ENCODE data around the gene ME3. TPM values are rescaled to one million over a fixed set of nuclear protein-coding genes. Genes with fewer than 3 reads are reported as not detected.

The ME3 gene
- polyA plus RNA-seq, 2 of the 4 experiments (the other 2 are of a cell fraction) = 19.7 to 22.3 TPM

- peak in 1 of 2 experiments; percentile 32 for DNase-seq (ENCODE audit: low read depth in 1 of 2, low spot score in 1 of 2)
Observed at GRCh38 chr11:86408845-86409244, 263.6 kb downstream of the ME3 start.

GRCh38 chr11:86403458-86403857 lies 269.0 kb downstream of the ME3 start:
- 51% methylated on average over 1 of the region's 1 CpG for whole genome bisulfite sequencing (ENCODE audit: missing lambda C conversion rate)
- CTCF ChIA-PET = no interaction called here
- FAIRE-seq = peak; percentile 13

More at GRCh38 chr11:86408845-86409244, 263.6 kb downstream of the ME3 start:
- TF ChIP-seq RAD21 (conservative IDR thresholded peaks at IDR 0.05 in 1 of 2, IDR thresholded peaks at IDR 0.05 in 1 of 2) (peak in 1 of 2 experiments; percentile 31; a peak in 1 of 5 replicates), RCOR1 (IDR thresholded peaks at IDR 0.05; ENCODE audit: low read depth, low read length) (no peak), JUN (IDR thresholded peaks at IDR 0.05) (no peak), MYC (IDR thresholded peaks at IDR 0.05; ENCODE audit: borderline replicate concordance, low read length) (no peak), USF2 (IDR thresholded peaks at IDR 0.05) (no peak), SMC3 (IDR thresholded peaks at IDR 0.05) (0 out of 3 replicates have a peak, but pooled peaks have one; percentile 18), ATOH8 (CRISPR knock-in tag; IDR thresholded peaks at IDR 0.05; ENCODE audit: low read depth) (no peak)
- TF ChIP-seq, protein P1, sequence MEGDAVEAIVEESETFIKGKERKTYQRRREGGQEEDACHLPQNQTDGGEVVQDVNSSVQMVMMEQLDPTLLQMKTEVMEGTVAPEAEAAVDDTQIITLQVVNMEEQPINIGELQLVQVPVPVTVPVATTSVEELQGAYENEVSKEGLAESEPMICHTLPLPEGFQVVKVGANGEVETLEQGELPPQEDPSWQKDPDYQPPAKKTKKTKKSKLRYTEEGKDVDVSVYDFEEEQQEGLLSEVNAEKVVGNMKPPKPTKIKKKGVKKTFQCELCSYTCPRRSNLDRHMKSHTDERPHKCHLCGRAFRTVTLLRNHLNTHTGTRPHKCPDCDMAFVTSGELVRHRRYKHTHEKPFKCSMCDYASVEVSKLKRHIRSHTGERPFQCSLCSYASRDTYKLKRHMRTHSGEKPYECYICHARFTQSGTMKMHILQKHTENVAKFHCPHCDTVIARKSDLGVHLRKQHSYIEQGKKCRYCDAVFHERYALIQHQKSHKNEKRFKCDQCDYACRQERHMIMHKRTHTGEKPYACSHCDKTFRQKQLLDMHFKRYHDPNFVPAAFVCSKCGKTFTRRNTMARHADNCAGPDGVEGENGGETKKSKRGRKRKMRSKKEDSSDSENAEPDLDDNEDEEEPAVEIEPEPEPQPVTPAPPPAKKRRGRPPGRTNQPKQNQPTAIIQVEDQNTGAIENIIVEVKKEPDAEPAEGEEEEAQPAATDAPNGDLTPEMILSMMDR (IDR thresholded peaks at IDR 0.05) = peak; percentile 39
- POLR2A ChIA-PET = no interaction called here
- ATAC-seq (0 out of 6 replicates have a peak, but pooled peaks of 1 of the 2 experiments have one; percentile 27), FAIRE-seq (no peak)
- H3K9me3 ChIP-seq = no peaks in the 10 kb centered on the region
- H3K4me1 ChIP-seq = no peaks in the 10 kb centered on the region
- H3K4me3 ChIP-seq = no peak overlapping the region
- no peak overlapping the region for H3K27ac ChIP-seq
- CTCF ChIA-PET = interaction anchor here (0.8 kb wide), 1 partner anchor 11 kb away, joined by 3 read pairs; no protein-coding TSS in a partner anchor
- H3K4me2 ChIP-seq = no peak overlapping the region

GRCh38 chr11:86398106-86398505 lies 274.3 kb downstream of the ME3 start:
- no peak for DNase-seq (ENCODE audit: low read depth in 1 of 2, low spot score in 1 of 2)
- CTCF ChIA-PET = interaction anchor here (0.7 to 1.4 kb wide), 5 partner anchors 9 to 521 kb away, joined by 3 to 7 read pairs (median 4); no protein-coding TSS in a partner anchor
- no peaks in the 10 kb centered on the region for H3K9me3 ChIP-seq
- no peak for TF ChIP-seq ZNF302 (CRISPR knock-in tag; IDR thresholded peaks at IDR 0.05)
- TF ChIP-seq ZC3H11A (IDR thresholded peaks at IDR 0.05) = no peak
- TF ChIP-seq ZFP36 (IDR thresholded peaks at IDR 0.05; ENCODE audit: borderline replicate concordance, partially characterized antibody) = no peak
- TF ChIP-seq MYC (IDR thresholded peaks at IDR 0.05; ENCODE audit: borderline replicate concordance, low read length) = no peak
- no peak for TF ChIP-seq HOXB13 (CRISPR knock-in tag; IDR thresholded peaks at IDR 0.05; ENCODE audit: low read depth)
- TF ChIP-seq CHD2 (IDR thresholded peaks at IDR 0.05; ENCODE audit: low read length, partially characterized antibody) = no peak
- TF ChIP-seq KDM5A (IDR thresholded peaks at IDR 0.05) = no peak
- TF ChIP-seq, protein P2, sequence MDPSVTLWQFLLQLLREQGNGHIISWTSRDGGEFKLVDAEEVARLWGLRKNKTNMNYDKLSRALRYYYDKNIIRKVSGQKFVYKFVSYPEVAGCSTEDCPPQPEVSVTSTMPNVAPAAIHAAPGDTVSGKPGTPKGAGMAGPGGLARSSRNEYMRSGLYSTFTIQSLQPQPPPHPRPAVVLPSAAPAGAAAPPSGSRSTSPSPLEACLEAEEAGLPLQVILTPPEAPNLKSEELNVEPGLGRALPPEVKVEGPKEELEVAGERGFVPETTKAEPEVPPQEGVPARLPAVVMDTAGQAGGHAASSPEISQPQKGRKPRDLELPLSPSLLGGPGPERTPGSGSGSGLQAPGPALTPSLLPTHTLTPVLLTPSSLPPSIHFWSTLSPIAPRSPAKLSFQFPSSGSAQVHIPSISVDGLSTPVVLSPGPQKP (IDR thresholded peaks at IDR 0.05; ENCODE audit: low read depth, low read length) = no peak
- TF ChIP-seq CBX8 (IDR thresholded peaks at IDR 0.05) = no peak
- TF ChIP-seq, protein P3, sequence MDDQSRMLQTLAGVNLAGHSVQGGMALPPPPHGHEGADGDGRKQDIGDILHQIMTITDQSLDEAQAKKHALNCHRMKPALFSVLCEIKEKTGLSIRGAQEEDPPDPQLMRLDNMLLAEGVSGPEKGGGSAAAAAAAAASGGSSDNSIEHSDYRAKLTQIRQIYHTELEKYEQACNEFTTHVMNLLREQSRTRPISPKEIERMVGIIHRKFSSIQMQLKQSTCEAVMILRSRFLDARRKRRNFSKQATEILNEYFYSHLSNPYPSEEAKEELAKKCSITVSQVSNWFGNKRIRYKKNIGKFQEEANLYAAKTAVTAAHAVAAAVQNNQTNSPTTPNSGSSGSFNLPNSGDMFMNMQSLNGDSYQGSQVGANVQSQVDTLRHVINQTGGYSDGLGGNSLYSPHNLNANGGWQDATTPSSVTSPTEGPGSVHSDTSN (IDR thresholded peaks at IDR 0.05) = no peak
- no peak for TF ChIP-seq FOSL2 (IDR thresholded peaks at IDR 0.05)
- no peak for TF ChIP-seq FOSL2 (CRISPR knock-in tag; IDR thresholded peaks at IDR 0.05)
- TF ChIP-seq CBX2 (IDR thresholded peaks at IDR 0.05; ENCODE audit: borderline replicate concordance, low read depth) = no peak
- no peak for TF ChIP-seq PHF8 (IDR thresholded peaks at IDR 0.05; ENCODE audit: borderline replicate concordance, low read depth)
- no peak for FAIRE-seq
- POLR2A ChIA-PET = no interaction called here
- 100% methylated on average over 3 of the region's 3 CpGs for WGBS (ENCODE audit: missing lambda C conversion rate)
- no peaks in the 10 kb centered on the region for H3K4me1 ChIP-seq
- no peak overlapping the region for H3K27ac ChIP-seq
- H3K4me2 ChIP-seq = no peak overlapping the region
- no peak for ATAC-seq
- H3K4me3 ChIP-seq = no peak overlapping the region

More at GRCh38 chr11:86403458-86403857, 269.0 kb downstream of the ME3 start:
- H3K4me3 ChIP-seq = no peak overlapping the region
- POLR2A ChIA-PET = no interaction called here
- ATAC-seq (no peak), DNase-seq (ENCODE audit: low read depth in 1 of 2, low spot score in 1 of 2) (no peak)
- H3K9me3 ChIP-seq = no peaks in the 10 kb centered on the region
- TF ChIP-seq PHF8 (IDR thresholded peaks at IDR 0.05; ENCODE audit: borderline replicate concordance, low read depth) = no peak
- TF ChIP-seq FOSL2 (IDR thresholded peaks at IDR 0.05) = no peak
- no peak for TF ChIP-seq FOSL2 (CRISPR knock-in tag; IDR thresholded peaks at IDR 0.05)
- TF ChIP-seq MYC (IDR thresholded peaks at IDR 0.05; ENCODE audit: borderline replicate concordance, low read length) = no peak
- no peaks in the 10 kb centered on the region for H3K4me1 ChIP-seq
- H3K27ac ChIP-seq = no peak overlapping the region
- H3K4me2 ChIP-seq = no peak overlapping the region

Measured in A549 (cell line).